Measurements from ENCODE around the gene KCNQ5.

KCNQ5 gene

DNA sequence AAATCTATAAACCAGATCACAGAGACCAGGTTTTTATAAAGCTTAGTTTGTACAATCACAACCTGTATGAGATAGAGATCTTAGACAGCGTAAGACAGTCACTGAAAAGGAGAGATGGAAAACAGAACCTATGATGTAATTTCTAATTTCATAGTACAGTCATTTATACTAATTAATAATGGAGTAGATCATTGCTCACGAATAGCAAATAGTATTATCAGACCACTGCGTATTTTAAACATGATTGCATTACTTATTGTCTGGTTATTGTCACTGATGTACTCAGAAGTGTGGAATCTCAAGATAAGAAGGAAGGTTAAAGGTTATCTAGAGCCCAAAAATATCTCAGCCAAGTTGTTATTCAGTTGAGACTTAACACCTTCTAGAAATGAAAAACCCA is 487.8 kb downstream of the KCNQ5 start:
- DNase-seq: no peak
- no peak overlapping the region for H3K4me3 ChIP-seq (ENCODE audit: low read depth, low read length)
- H3K9me3 ChIP-seq (ENCODE audit: severe bottlenecking): no peaks in the 10 kb centered on the region
- no peaks in the 10 kb centered on the region for H3K27me3 ChIP-seq (ENCODE audit: insufficient read depth, low read depth, severe bottlenecking)
- no peak overlapping the region for H3K27ac ChIP-seq
- TF ChIP-seq, protein P1, sequence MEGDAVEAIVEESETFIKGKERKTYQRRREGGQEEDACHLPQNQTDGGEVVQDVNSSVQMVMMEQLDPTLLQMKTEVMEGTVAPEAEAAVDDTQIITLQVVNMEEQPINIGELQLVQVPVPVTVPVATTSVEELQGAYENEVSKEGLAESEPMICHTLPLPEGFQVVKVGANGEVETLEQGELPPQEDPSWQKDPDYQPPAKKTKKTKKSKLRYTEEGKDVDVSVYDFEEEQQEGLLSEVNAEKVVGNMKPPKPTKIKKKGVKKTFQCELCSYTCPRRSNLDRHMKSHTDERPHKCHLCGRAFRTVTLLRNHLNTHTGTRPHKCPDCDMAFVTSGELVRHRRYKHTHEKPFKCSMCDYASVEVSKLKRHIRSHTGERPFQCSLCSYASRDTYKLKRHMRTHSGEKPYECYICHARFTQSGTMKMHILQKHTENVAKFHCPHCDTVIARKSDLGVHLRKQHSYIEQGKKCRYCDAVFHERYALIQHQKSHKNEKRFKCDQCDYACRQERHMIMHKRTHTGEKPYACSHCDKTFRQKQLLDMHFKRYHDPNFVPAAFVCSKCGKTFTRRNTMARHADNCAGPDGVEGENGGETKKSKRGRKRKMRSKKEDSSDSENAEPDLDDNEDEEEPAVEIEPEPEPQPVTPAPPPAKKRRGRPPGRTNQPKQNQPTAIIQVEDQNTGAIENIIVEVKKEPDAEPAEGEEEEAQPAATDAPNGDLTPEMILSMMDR (IDR thresholded peaks at IDR 0.05; ENCODE audit: low read depth, low read length): no peak
- peaks cover 7% of the 10 kb centered on the region; the same call in 1 of the 2 replicates for H3K36me3 ChIP-seq

DNA sequence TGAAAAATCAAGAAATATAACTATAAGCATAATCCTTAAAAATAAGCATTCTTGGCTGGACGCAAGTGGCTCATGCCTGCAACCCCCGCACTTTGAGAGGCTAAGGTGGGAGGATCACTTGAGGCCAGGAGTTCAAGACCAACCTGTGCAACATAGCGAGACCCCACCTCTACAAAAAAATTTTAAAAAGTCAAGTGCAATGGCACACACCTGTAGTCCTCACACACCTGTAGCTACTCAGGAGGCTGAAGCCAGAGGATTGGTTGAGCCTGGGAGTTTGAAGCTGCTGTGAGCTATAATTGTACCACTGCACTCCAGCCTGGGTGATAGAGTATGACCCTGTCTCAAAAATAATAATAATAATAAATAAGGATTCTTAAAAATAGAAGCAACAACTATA is 494.5 kb downstream of the KCNQ5 start:
- Histone ChIP-seq H3K27ac (no peak overlapping the region), H3K9me3 (ENCODE audit: severe bottlenecking) (no peaks in the 10 kb centered on the region), H3K4me3 (ENCODE audit: low read depth, low read length) (no peak overlapping the region), H3K36me3 (peaks cover 7% of the 10 kb centered on the region), H3K27me3 (ENCODE audit: insufficient read depth, low read depth, severe bottlenecking) (no peaks in the 10 kb centered on the region)
- TF ChIP-seq, protein P1 (IDR thresholded peaks at IDR 0.05; ENCODE audit: low read depth, low read length): no peak
- no peak for DNase-seq

DNA sequence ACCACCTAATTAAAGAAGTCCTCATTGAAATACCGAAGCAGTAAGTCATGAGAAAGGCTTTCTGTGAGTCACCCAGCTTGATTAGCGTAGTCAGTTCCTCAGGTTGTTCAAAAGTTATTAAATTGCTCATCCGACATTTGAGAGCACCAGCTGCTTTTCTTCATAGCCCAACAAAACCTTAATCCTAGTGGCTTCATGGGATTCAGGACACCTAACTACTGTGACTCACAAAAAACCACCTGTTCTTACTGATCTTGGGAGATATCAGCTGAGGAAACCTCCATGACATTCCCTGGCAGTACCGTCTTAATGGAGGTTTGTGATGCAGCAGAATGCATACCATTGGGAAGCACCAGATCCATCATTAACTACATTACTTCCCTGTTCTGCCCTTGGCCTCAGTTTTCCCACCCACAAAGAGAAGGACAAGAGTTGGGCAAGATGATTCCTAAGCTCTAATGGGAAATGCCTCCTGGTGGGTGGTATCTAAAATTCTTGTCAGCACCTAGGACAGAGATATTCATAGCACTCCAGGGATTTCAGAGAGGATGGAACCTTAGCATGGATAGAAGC is 499.6 kb downstream of the KCNQ5 start:
- no peak for DNase-seq
- Histone ChIP-seq H3K9me3 (ENCODE audit: severe bottlenecking) (no peaks in the 10 kb centered on the region), H3K36me3 (peaks cover 15% of the 10 kb centered on the region), H3K27me3 (ENCODE audit: insufficient read depth, low read depth, severe bottlenecking) (no peaks in the 10 kb centered on the region), H3K4me3 (ENCODE audit: low read depth, low read length) (no peak overlapping the region), H3K27ac (no peak overlapping the region)
- TF ChIP-seq, protein P1 (IDR thresholded peaks at IDR 0.05; ENCODE audit: low read depth, low read length): no peak

GRCh38 chr6:73123632-73124329 is 501.9 kb downstream of the KCNQ5 start:
- TF ChIP-seq, protein P1 (IDR thresholded peaks at IDR 0.05; ENCODE audit: low read depth, low read length): no peak
- H3K36me3 ChIP-seq: peaks cover 12% of the 10 kb centered on the region
- H3K9me3 ChIP-seq (ENCODE audit: severe bottlenecking): no peaks in the 10 kb centered on the region
- H3K27me3 ChIP-seq (ENCODE audit: insufficient read depth, low read depth, severe bottlenecking): no peaks in the 10 kb centered on the region
- H3K4me3 ChIP-seq (ENCODE audit: low read depth, low read length): no peak overlapping the region
- no peak for DNase-seq
- H3K27ac ChIP-seq: no peak overlapping the region

DNA sequence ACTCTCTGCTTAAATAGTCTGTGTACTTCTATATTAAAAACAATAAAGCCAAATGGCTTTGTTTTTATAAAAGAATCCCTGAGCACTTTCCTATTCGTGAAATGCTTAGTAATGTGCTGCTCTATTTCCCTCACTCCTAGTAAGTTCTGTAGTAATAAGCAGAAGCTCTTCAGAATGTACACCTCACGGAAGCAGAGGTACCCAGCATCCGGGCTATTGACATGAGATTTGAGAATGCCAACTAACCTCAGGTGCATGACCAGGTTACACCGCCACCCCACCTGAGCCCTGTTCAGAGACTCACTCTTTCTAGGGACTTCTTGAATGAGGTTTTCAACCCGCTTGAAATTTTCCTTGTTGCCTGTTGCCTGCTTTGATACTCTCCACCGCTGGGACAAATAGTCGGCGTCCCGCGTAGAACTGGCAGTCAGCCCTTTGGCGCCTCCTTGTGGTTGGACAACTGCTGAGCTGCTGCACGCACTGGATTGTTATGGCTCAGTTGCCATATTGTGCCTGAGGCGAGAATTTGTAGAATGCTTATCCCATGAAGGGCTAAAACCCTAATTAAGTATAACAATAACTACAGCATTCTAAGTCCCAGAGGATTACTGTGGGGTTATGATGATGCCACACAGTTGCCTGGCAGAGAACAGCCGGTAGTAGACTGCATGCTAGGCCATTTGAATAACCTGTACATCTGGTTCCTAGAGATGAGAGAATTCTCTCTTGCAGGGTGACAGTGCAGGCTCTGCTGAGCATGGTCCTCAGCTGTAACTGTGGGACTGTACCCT is 508.0 kb downstream of the KCNQ5 start:
- DNase-seq: peak; percentile 89
- Histone ChIP-seq H3K9me3 (ENCODE audit: severe bottlenecking) (no peaks in the 10 kb centered on the region), H3K36me3 (peaks cover 12% of the 10 kb centered on the region), H3K4me3 (ENCODE audit: low read depth, low read length) (no peak overlapping the region), H3K27me3 (ENCODE audit: insufficient read depth, low read depth, severe bottlenecking) (no peaks in the 10 kb centered on the region), H3K27ac (no peak overlapping the region)
- TF ChIP-seq, protein P1 (IDR thresholded peaks at IDR 0.05; ENCODE audit: low read depth, low read length): peak; percentile 93
